HCT116 (cell line): ENCODE measurements around the gene CDK19. TPM values are rescaled to one million over a fixed set of nuclear protein-coding genes. Genes with fewer than 3 reads are reported as not detected.

Experiments
- ATAC-seq: fragments of 200-7000 bp; cut with Tn5 transposase; 2 replicates; pipeline ENCODE4 v1.9.1; 2020; ENCODE audit warnings: mild to moderate bottlenecking, moderate library complexity
- BruUV-seq: library from RNA; stranded (reverse); fragments of 400-500 nt; replicated peaks from 2 replicates; lab custom pipeline; 2021; lab: Mats Ljungman, UMichigan
- CTCF ChIA-PET: fragments of 300-600 bp; sonication (Branson Sonifier 250); formaldehyde crosslinking; loops from one replicate; lab custom pipeline; 2021; ENCODE audit warnings: antibody characterized with exemption; lab: Charles Lee
- POLR2A ChIA-PET: fragments of 300-600, 350-600 bp; sonication (Branson Sonifier 250); formaldehyde crosslinking; loops from one replicate; lab custom pipeline; 2021; ENCODE audit warnings: antibody characterized with exemption; lab: Charles Lee
- RAD21 ChIA-PET, 2 experiments: fragments of 300-600 bp; sonication (Branson Sonifier 250); formaldehyde crosslinking; loops; one replicate each; lab custom pipeline; 2023; ENCODE audit warnings: low total read pairs in 2 of 2; ENCODE audit not compliant: uncharacterized antibody in 2 of 2, unreplicated experiment in 2 of 2, low non-redundant PET in 1 of 2; lab: Charles Lee
- DNase-seq: peaks from one replicate; pipeline ENCODE4 v3.0.0-alpha.2; 2010; ENCODE audit warnings: low read depth, low spot score
- H2AFZ ChIP-seq: fragments of 200-600 bp; shearing (Covaris generic), sonication (generic); 2 replicates; pipeline ENCODE4 v1.6.1; 2017; ENCODE audit warnings: low read depth, mixed run types, mixed read lengths, antibody characterized with exemption, low read length; ENCODE audit not compliant: poor library complexity, severe bottlenecking
- H3K27ac ChIP-seq: 2 replicates; pipeline ENCODE4 v1.5.1; 2012; ENCODE audit warnings: low read depth, low read length
- H3K27me3 ChIP-seq: fragments of 200-600 bp; sonication (generic); 2 replicates; pipeline ENCODE4 v1.6.1; 2016; ENCODE audit warnings: mixed run types, low read length, mixed read lengths; ENCODE audit not compliant: insufficient read depth
- H3K36me3 ChIP-seq, 2 experiments: fragments of 200-500 bp in 1 of 2; fragments of 200-600 bp in 1 of 2; sonication (Bioruptor generic) in 1 of 2; sonication (generic) in 1 of 2; 2 replicates each; pipeline versions ENCODE4 v1.5.1 to v1.6.1; 2014 to 2016; ENCODE audit warnings: low read length in 2 of 2, inconsistent platforms in 1 of 2, mixed read lengths in 1 of 2, mixed run types in 1 of 2; ENCODE audit not compliant: insufficient read depth in 2 of 2, control insufficient read depth in 1 of 2
- H3K4me1 ChIP-seq, 2 experiments: fragments of 200-600 bp in 1 of 2; sonication (generic) in 1 of 2; 2 replicates each; pipeline versions ENCODE4 v1.5.1 to v1.6.1; 2012 to 2017; ENCODE audit warnings: low read length in 2 of 2, inconsistent platforms in 1 of 2, mild to moderate bottlenecking in 1 of 2, mixed read lengths in 1 of 2, mixed run types in 1 of 2, moderate library complexity in 1 of 2; ENCODE audit not compliant: insufficient read depth in 2 of 2, control insufficient read depth in 1 of 2
- H3K4me2 ChIP-seq: fragments of 200-600 bp; sonication (generic); 2 replicates; pipeline ENCODE4 v1.6.1; 2017; ENCODE audit warnings: mixed run types, low read length, mixed read lengths
- H3K4me3 ChIP-seq, 2 experiments: fragments of 200-600 bp in 1 of 2; sonication (generic) in 1 of 2; replicated peaks in 1 of 2; 2 replicates each; pipeline ENCODE4 v1.5.1; 2011 to 2016; ENCODE audit warnings: low read length in 2 of 2, control low read depth in 1 of 2, low read depth in 1 of 2, mild to moderate bottlenecking in 1 of 2, mixed read lengths in 1 of 2, mixed run types in 1 of 2
- H3K79me2 ChIP-seq: fragments of 200-600 bp; sonication (generic); 2 replicates; pipeline ENCODE4 v1.6.1; 2017; ENCODE audit warnings: mild to moderate bottlenecking, mixed run types, low read length, moderate library complexity, mixed read lengths; ENCODE audit not compliant: insufficient read depth
- H3K9ac ChIP-seq: fragments of 200-600 bp; sonication (generic); 2 replicates; pipeline ENCODE4 v1.6.1; 2016; ENCODE audit warnings: low read length, mixed read lengths
- H3K9me2 ChIP-seq: fragments of 200-600 bp; sonication (generic), shearing (Covaris generic); 2 replicates; pipeline ENCODE4 v1.6.1; 2017; ENCODE audit warnings: mixed run types, mild to moderate bottlenecking, moderate library complexity; ENCODE audit not compliant: insufficient read depth
- H3K9me3 ChIP-seq, 2 experiments: fragments of 200-500 bp in 1 of 2; fragments of 200-600 bp in 1 of 2; sonication (Bioruptor generic) in 1 of 2; sonication (generic) in 1 of 2; 2 replicates each; pipeline ENCODE4 v1.6.1; 2014 to 2017; ENCODE audit warnings: low read length in 2 of 2, mixed read lengths in 2 of 2, inconsistent platforms in 1 of 2, low read depth in 1 of 2, mild to moderate bottlenecking in 1 of 2, mixed run types in 1 of 2, moderate library complexity in 1 of 2; ENCODE audit not compliant: control insufficient read depth in 1 of 2, insufficient read depth in 1 of 2
- H4K20me1 ChIP-seq: fragments of 200-600 bp; sonication (generic), shearing (Covaris generic); 2 replicates; pipeline ENCODE4 v1.6.1; 2017; ENCODE audit warnings: mixed run types, mild to moderate bottlenecking, moderate library complexity; ENCODE audit not compliant: insufficient read depth
- ELF1 ChIP-seq: IDR thresholded peaks from 2 replicates; pipeline ENCODE4 v1.6.1; 2012; ENCODE audit warnings: low read depth, borderline replicate concordance
- EZH2 ChIP-seq: fragments of 200-600 bp; sonication (generic); IDR thresholded peaks from 2 replicates; pipeline ENCODE4 v1.6.1; 2017; ENCODE audit warnings: antibody characterized with exemption, mixed run types
- EZH2phosphoT487 ChIP-seq: fragments of 200-600 bp; IDR thresholded peaks from 2 replicates; pipeline ENCODE4 v1.6.1; 2018; ENCODE audit warnings: antibody characterized with exemption, borderline replicate concordance
- FOSL1 ChIP-seq: IDR thresholded peaks from 2 replicates; pipeline ENCODE4 v1.6.1; 2012; ENCODE audit warnings: low read depth
- POLR2A ChIP-seq: IDR thresholded peaks from 2 replicates; pipeline ENCODE4 v1.7.0; 2011; ENCODE audit warnings: borderline replicate concordance; ENCODE audit not compliant: insufficient read depth, insufficient read length; ENCODE audit errors: extremely low read depth
- RAD21 ChIP-seq: IDR thresholded peaks from 2 replicates; pipeline ENCODE4 v1.6.1; 2012; ENCODE audit warnings: low read depth, mild to moderate bottlenecking
- REST ChIP-seq: IDR thresholded peaks from 2 replicates; pipeline ENCODE4 v1.6.1; 2012; ENCODE audit warnings: low read depth
- SP1 ChIP-seq: IDR thresholded peaks from 2 replicates; pipeline ENCODE4 v1.6.1; 2012; ENCODE audit warnings: low read depth
- SRF ChIP-seq: IDR thresholded peaks from 2 replicates; pipeline ENCODE4 v1.6.1; 2012; ENCODE audit warnings: low read depth
- TCF7L2 ChIP-seq: IDR thresholded peaks from 2 replicates; pipeline ENCODE4 v1.7.0; 2011; ENCODE audit warnings: borderline replicate concordance, inconsistent platforms; ENCODE audit not compliant: insufficient read depth, insufficient read length; ENCODE audit errors: extremely low read depth
- YY1 ChIP-seq: IDR thresholded peaks from 2 replicates; pipeline ENCODE4 v1.6.1; 2011; ENCODE audit warnings: low read length, low read depth, moderate library complexity, mild to moderate bottlenecking; ENCODE audit not compliant: insufficient replicate concordance; ENCODE audit errors: extremely low read depth
- ZBTB33 ChIP-seq: IDR thresholded peaks from 2 replicates; pipeline ENCODE4 v1.6.1; 2011; ENCODE audit warnings: mild to moderate bottlenecking, low read length, moderate library complexity; ENCODE audit not compliant: insufficient replicate concordance; ENCODE audit errors: extremely low read depth
- ZFX ChIP-seq: fragments of 450-650 bp; IDR thresholded peaks from 2 replicates; pipeline ENCODE4 v1.6.1; 2017
- ZNF274 ChIP-seq: fragments of 200-500 bp; sonication (Bioruptor generic); IDR thresholded peaks from 2 replicates; pipeline ENCODE4 v1.6.1; 2014; ENCODE audit warnings: mild to moderate bottlenecking, low read depth, low read length, inconsistent platforms
- intact Hi-C: fragments of 100-400 bp; cut with micrococcal nuclease; formaldehyde crosslinking; loops from 2 replicates; pipeline ENCODE4 v1.10.0; 2022
- total RNA-seq: library from RNA; stranded (reverse); gene quantifications from one replicate; pipeline ENCODE4 v1.2.1, GENCODE V29; 2021; ENCODE audit not compliant: unreplicated experiment
- TF ChIP-seq, protein P1 (sequence below): IDR thresholded peaks from 2 replicates; pipeline ENCODE4 v1.6.1; 2012
- TF ChIP-seq, protein P2 (sequence below), 3 experiments: fragments of 200-600 bp in 1 of 3; sonication (generic) in 1 of 3; IDR thresholded peaks in 2 of 3; conservative IDR thresholded peaks in 1 of 3; 2 replicates each; pipeline ENCODE4 v1.5.1; 2012 to 2017; ENCODE audit warnings: low read depth in 2 of 3, low read length in 2 of 3, antibody characterized with exemption in 1 of 3, borderline replicate concordance in 1 of 3, control low read depth in 1 of 3, mild to moderate bottlenecking in 1 of 3, mixed read lengths in 1 of 3, mixed run types in 1 of 3, moderate library complexity in 1 of 3; ENCODE audit not compliant: insufficient read depth in 1 of 3
- TF ChIP-seq, protein P3 (sequence below): IDR thresholded peaks from 2 replicates; pipeline ENCODE4 v1.6.1; 2012

CDK19 gene
- total RNA-seq, 1 experiment from 2014 or later = 20.0 TPM

DNA sequence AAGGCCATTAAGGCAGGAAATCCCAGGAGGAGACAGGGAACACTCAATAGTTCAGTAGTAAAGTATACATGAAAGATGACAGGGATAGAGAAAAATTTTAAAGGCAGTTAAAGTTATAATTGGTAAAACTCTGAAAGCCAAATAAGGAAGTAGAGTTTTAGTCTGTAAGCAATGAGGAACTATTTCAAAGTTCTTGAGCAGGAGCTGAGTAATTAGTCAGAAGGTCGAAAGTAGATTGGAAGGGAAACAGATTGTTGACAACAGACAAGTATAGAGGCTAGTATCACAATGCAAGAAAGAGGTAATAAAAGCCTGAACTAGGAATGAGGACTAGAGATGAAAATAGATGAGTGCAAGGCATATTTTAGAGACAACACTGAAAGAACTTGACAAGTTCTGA lies 150.3 kb downstream of the CDK19 start:
- TF ChIP-seq ZFX (no peak), REST (no peak), TCF7L2 (no peak), ZBTB33 (no peak), RAD21 (no peak), EZH2phosphoT487 (no peak), ZNF274 (no peak), POLR2A (no peak), SP1 (no peak), YY1 (no peak), FOSL1 (no peak), ELF1 (no peak), SRF (no peak), EZH2 (no peak)
- TF ChIP-seq, protein P1, sequence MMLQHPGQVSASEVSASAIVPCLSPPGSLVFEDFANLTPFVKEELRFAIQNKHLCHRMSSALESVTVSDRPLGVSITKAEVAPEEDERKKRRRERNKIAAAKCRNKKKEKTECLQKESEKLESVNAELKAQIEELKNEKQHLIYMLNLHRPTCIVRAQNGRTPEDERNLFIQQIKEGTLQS = no peak
- TF ChIP-seq, protein P2, sequence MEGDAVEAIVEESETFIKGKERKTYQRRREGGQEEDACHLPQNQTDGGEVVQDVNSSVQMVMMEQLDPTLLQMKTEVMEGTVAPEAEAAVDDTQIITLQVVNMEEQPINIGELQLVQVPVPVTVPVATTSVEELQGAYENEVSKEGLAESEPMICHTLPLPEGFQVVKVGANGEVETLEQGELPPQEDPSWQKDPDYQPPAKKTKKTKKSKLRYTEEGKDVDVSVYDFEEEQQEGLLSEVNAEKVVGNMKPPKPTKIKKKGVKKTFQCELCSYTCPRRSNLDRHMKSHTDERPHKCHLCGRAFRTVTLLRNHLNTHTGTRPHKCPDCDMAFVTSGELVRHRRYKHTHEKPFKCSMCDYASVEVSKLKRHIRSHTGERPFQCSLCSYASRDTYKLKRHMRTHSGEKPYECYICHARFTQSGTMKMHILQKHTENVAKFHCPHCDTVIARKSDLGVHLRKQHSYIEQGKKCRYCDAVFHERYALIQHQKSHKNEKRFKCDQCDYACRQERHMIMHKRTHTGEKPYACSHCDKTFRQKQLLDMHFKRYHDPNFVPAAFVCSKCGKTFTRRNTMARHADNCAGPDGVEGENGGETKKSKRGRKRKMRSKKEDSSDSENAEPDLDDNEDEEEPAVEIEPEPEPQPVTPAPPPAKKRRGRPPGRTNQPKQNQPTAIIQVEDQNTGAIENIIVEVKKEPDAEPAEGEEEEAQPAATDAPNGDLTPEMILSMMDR (IDR thresholded peaks at IDR 0.05 in 2 of 3, conservative IDR thresholded peaks at IDR 0.05 in 1 of 3; ENCODE audit: borderline replicate concordance in 1 of 3, insufficient read depth in 1 of 3, low read depth in 2 of 3, low read length in 2 of 3) = no peak
- TF ChIP-seq, protein P3, sequence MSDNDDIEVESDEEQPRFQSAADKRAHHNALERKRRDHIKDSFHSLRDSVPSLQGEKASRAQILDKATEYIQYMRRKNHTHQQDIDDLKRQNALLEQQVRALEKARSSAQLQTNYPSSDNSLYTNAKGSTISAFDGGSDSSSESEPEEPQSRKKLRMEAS = no peak
- TF ChIP-seq, all 23 proteins: peak for 0
- no peak overlapping the region for H3K4me2 ChIP-seq
- ChIA-PET RAD21 (no interaction called here), POLR2A (no interaction called here), CTCF (interaction anchor here (1.2 kb wide), 1 partner anchor 17 kb away, joined by 5 read pairs; no protein-coding TSS in a partner anchor)
- no peaks in the 10 kb centered on the region for H3K9me3 ChIP-seq
- no TSS peak for BruUV-seq
- no peak for DNase-seq
- ATAC-seq = no peak
- H3K27ac ChIP-seq = no peak overlapping the region
- H3K4me1 ChIP-seq = peaks cover 7 to 11% of the 10 kb centered on the region in 2 experiments
- H3K79me2 ChIP-seq = no peaks in the 10 kb centered on the region
- H3K9ac ChIP-seq = no peak overlapping the region
- intact Hi-C loops = no loop called here
- H3K4me3 ChIP-seq = no peak overlapping the region
- H2AFZ ChIP-seq = no peak overlapping the region
- H3K27me3 ChIP-seq = no peaks in the 10 kb centered on the region
- no peaks in the 10 kb centered on the region for H4K20me1 ChIP-seq
- H3K36me3 ChIP-seq = no peaks in the 10 kb centered on the region
- no peaks in the 10 kb centered on the region for H3K9me2 ChIP-seq
